Activated CD4-positive, alpha-beta memory T cell treated with anti-CD3 and anti-CD28 coated beads for 36 hours (primary cell): ENCODE measurements around the gene FOXN3. TPM values are rescaled to one million over a fixed set of nuclear protein-coding genes. Genes with fewer than 3 reads are reported as not detected.

Source experiments
- CTCF ChIA-PET: fragments of 350-600 bp; sonication (Branson Sonifier 250); formaldehyde crosslinking; loops from one replicate; lab custom pipeline; 2021; ENCODE audit warnings: antibody characterized with exemption, inconsistent platforms; lab: Charles Lee
- POLR2A ChIA-PET: fragments of 350-600 bp; sonication (Branson Sonifier 250); formaldehyde crosslinking; loops from one replicate; lab custom pipeline; 2021; ENCODE audit warnings: antibody characterized with exemption; lab: Charles Lee
- DNase-seq: peaks from one replicate; pipeline ENCODE4 v3.0.0-alpha.2; 2020
- H3K27ac Mint-ChIP-seq: one replicate; pipeline ENCODE4 v1.8.0; 2021; ENCODE audit warnings: mixed read lengths
- H3K27me3 Mint-ChIP-seq: one replicate; pipeline ENCODE4 v1.8.0; 2021; ENCODE audit warnings: mixed read lengths
- H3K36me3 Mint-ChIP-seq: one replicate; pipeline ENCODE4 v1.8.0; 2021; ENCODE audit warnings: mixed read lengths
- H3K4me1 Mint-ChIP-seq: one replicate; pipeline ENCODE4 v1.8.0; 2021; ENCODE audit warnings: low read depth, mixed read lengths
- H3K4me3 Mint-ChIP-seq: one replicate; pipeline ENCODE4 v1.8.0; 2021; ENCODE audit warnings: mild to moderate bottlenecking, mixed read lengths
- H3K9me3 Mint-ChIP-seq: one replicate; pipeline ENCODE4 v1.8.0; 2021; ENCODE audit warnings: mixed read lengths
- intact Hi-C: fragments of 100-400 bp; cut with micrococcal nuclease; formaldehyde crosslinking; loops from one replicate; pipeline ENCODE4 v1.15.1; 2023
- total RNA-seq, 2 experiments: library from RNA; stranded (reverse); gene quantifications; one replicate each; pipeline ENCODE4 v1.2.3, GENCODE V29; 2021

FOXN3 gene
- total RNA-seq, 2 experiments from 2014 or later = 59.1 to 63.5 TPM

GRCh38 chr14:89267163-89267562 lies 149.9 kb downstream of the FOXN3 start:
- ChIA-PET CTCF (no interaction called here), POLR2A (no interaction called here)
- DNase-seq = no peak
- peaks cover 49% of the 10 kb centered on the region for H3K4me1 Mint-ChIP-seq
- no peaks in the 10 kb centered on the region for H3K27me3 Mint-ChIP-seq
- no peaks in the 10 kb centered on the region for H3K9me3 Mint-ChIP-seq
- no peak overlapping the region for H3K4me3 Mint-ChIP-seq
- peak overlapping the region; percentile 10 for H3K27ac Mint-ChIP-seq
- intact Hi-C loops = no loop called here
- H3K36me3 Mint-ChIP-seq = peaks cover 7% of the 10 kb centered on the region

- Mint-ChIP-seq H3K27ac (peak overlapping the region; percentile 10), H3K27me3 (no peaks in the 10 kb centered on the region), H3K36me3 (peaks cover 8% of the 10 kb centered on the region), H3K4me3 (no peak overlapping the region), H3K4me1 (peaks cover 49% of the 10 kb centered on the region), H3K9me3 (no peaks in the 10 kb centered on the region)
- intact Hi-C loops = no loop called here
- CTCF ChIA-PET = no interaction called here
- DNase-seq = no peak
- POLR2A ChIA-PET = no interaction called here
Observed at GRCh38 chr14:89266754-89267153, 150.3 kb downstream of the FOXN3 start.

- no peak for DNase-seq
- H3K9me3 Mint-ChIP-seq = no peaks in the 10 kb centered on the region
- peak overlapping the region; percentile 14 for H3K27ac Mint-ChIP-seq
- ChIA-PET POLR2A (interaction anchor here (1.8 kb wide), 1 partner anchor 10 kb away, joined by 4 read pairs; no protein-coding TSS in a partner anchor), CTCF (no interaction called here)
- peaks cover 36% of the 10 kb centered on the region for H3K4me1 Mint-ChIP-seq
- H3K27me3 Mint-ChIP-seq = no peaks in the 10 kb centered on the region
- peaks cover 10% of the 10 kb centered on the region for H3K36me3 Mint-ChIP-seq
- no peak overlapping the region for H3K4me3 Mint-ChIP-seq
- intact Hi-C loops = no loop called here
Observed at GRCh38 chr14:89265234-89265633, 151.8 kb downstream of the FOXN3 start.

- Mint-ChIP-seq H3K27ac (no peak overlapping the region), H3K36me3 (peaks cover 10% of the 10 kb centered on the region), H3K9me3 (peaks cover 3% of the 10 kb centered on the region), H3K4me1 (peaks cover 29% of the 10 kb centered on the region), H3K4me3 (no peak overlapping the region), H3K27me3 (no peaks in the 10 kb centered on the region)
- ChIA-PET CTCF (no interaction called here), POLR2A (interaction anchor here (1.8 kb wide), 1 partner anchor 11 kb away, joined by 4 read pairs; no protein-coding TSS in a partner anchor)
- DNase-seq = no peak
- intact Hi-C loops = no loop called here
Observed at GRCh38 chr14:89264196-89264800, 152.7 kb downstream of the FOXN3 start.

GRCh38 chr14:89262041-89262440 lies 155.0 kb downstream of the FOXN3 start:
- Mint-ChIP-seq H3K4me3 (no peak overlapping the region), H3K27ac (no peak overlapping the region), H3K27me3 (no peaks in the 10 kb centered on the region), H3K4me1 (peaks cover 27% of the 10 kb centered on the region), H3K36me3 (peaks cover 16% of the 10 kb centered on the region), H3K9me3 (peaks cover 3% of the 10 kb centered on the region)
- ChIA-PET CTCF (no interaction called here), POLR2A (interaction anchor here (0.6 kb wide), 1 partner anchor 432 kb away, joined by 3 read pairs; no protein-coding TSS in a partner anchor)
- intact Hi-C loops = no loop called here
- no peak for DNase-seq

GRCh38 chr14:89260898-89261297 lies 156.1 kb downstream of the FOXN3 start:
- Mint-ChIP-seq H3K27me3 (no peaks in the 10 kb centered on the region), H3K9me3 (peaks cover 3% of the 10 kb centered on the region), H3K36me3 (peaks cover 18% of the 10 kb centered on the region), H3K4me3 (no peak overlapping the region), H3K4me1 (peaks cover 21% of the 10 kb centered on the region), H3K27ac (no peak overlapping the region)
- intact Hi-C loops = no loop called here
- ChIA-PET POLR2A (no interaction called here), CTCF (no interaction called here)
- DNase-seq = no peak

GRCh38 chr14:89259951-89260609 lies 157.0 kb downstream of the FOXN3 start:
- CTCF ChIA-PET = no interaction called here
- intact Hi-C loops = no loop called here
- peaks cover 3% of the 10 kb centered on the region for H3K9me3 Mint-ChIP-seq
- peaks cover 21% of the 10 kb centered on the region for H3K4me1 Mint-ChIP-seq
- POLR2A ChIA-PET = no interaction called here
- no peak overlapping the region for H3K27ac Mint-ChIP-seq
- peaks cover 18% of the 10 kb centered on the region for H3K36me3 Mint-ChIP-seq
- no peak for DNase-seq
- H3K4me3 Mint-ChIP-seq = no peak overlapping the region
- H3K27me3 Mint-ChIP-seq = no peaks in the 10 kb centered on the region

- intact Hi-C loops = no loop called here
- Mint-ChIP-seq H3K36me3 (peaks cover 23% of the 10 kb centered on the region), H3K27me3 (no peaks in the 10 kb centered on the region), H3K9me3 (peaks cover 3% of the 10 kb centered on the region), H3K27ac (no peak overlapping the region), H3K4me3 (no peak overlapping the region), H3K4me1 (peaks cover 14% of the 10 kb centered on the region)
- POLR2A ChIA-PET = no interaction called here
- CTCF ChIA-PET = no interaction called here
- DNase-seq = no peak
Observed at GRCh38 chr14:89258728-89259273, 158.2 kb downstream of the FOXN3 start.

- Mint-ChIP-seq H3K36me3 (peaks cover 30% of the 10 kb centered on the region), H3K27ac (no peak overlapping the region), H3K9me3 (peaks cover 3% of the 10 kb centered on the region), H3K4me1 (peaks cover 14% of the 10 kb centered on the region), H3K4me3 (no peak overlapping the region), H3K27me3 (no peaks in the 10 kb centered on the region)
- CTCF ChIA-PET = no interaction called here
- intact Hi-C loops = no loop called here
- DNase-seq = no peak
- POLR2A ChIA-PET = no interaction called here
Observed at GRCh38 chr14:89256951-89257350, 160.1 kb downstream of the FOXN3 start.

- Mint-ChIP-seq H3K27ac (no peak overlapping the region), H3K4me3 (no peak overlapping the region), H3K27me3 (no peaks in the 10 kb centered on the region), H3K9me3 (peaks cover 3% of the 10 kb centered on the region), H3K4me1 (peaks cover 15% of the 10 kb centered on the region), H3K36me3 (peaks cover 31% of the 10 kb centered on the region)
- no peak for DNase-seq
- ChIA-PET CTCF (no interaction called here), POLR2A (no interaction called here)
- intact Hi-C loops = no loop called here
Observed at GRCh38 chr14:89256283-89256682, 160.8 kb downstream of the FOXN3 start.

GRCh38 chr14:89255852-89256251 lies 161.2 kb downstream of the FOXN3 start:
- no peaks in the 10 kb centered on the region for H3K27me3 Mint-ChIP-seq
- ChIA-PET CTCF (no interaction called here), POLR2A (no interaction called here)
- DNase-seq = no peak
- H3K36me3 Mint-ChIP-seq = peaks cover 29% of the 10 kb centered on the region
- H3K4me1 Mint-ChIP-seq = peaks cover 19% of the 10 kb centered on the region
- H3K4me3 Mint-ChIP-seq = no peak overlapping the region
- H3K9me3 Mint-ChIP-seq = peaks cover 5% of the 10 kb centered on the region
- no peak overlapping the region for H3K27ac Mint-ChIP-seq
- intact Hi-C loops = no loop called here

GRCh38 chr14:89255012-89255411 lies 162.0 kb downstream of the FOXN3 start:
- DNase-seq = no peak
- Mint-ChIP-seq H3K9me3 (peaks cover 7% of the 10 kb centered on the region), H3K4me1 (peaks cover 25% of the 10 kb centered on the region), H3K4me3 (no peak overlapping the region), H3K27ac (no peak overlapping the region), H3K27me3 (no peaks in the 10 kb centered on the region), H3K36me3 (peaks cover 32% of the 10 kb centered on the region)
- POLR2A ChIA-PET = no interaction called here
- intact Hi-C loops = no loop called here
- CTCF ChIA-PET = no interaction called here
